Mucosa of descending colon (tissue), 3 donors: ENCODE results near the gene EEF1AKMT2. TPM values are rescaled to one million over a fixed set of nuclear protein-coding genes. Genes with fewer than 3 reads are reported as not detected.
"Not testable (repeated sequence)": the region's sequence is repeated elsewhere in the genome, so short reads cannot be mapped to it uniquely, and the experiment has no call there.

ENCODE experiments used
- ATAC-seq: fragments of 200-7000 bp; cut with Tn5 transposase; one replicate; pipeline ENCODE4 v1.9.1; 2020; ENCODE audit warnings: mild to moderate bottlenecking, moderate library complexity
- DNase-seq, 3 donors: peaks; one replicate each; pipeline ENCODE4 v3.0.0-alpha.2; 2020
- H3K36me3 ChIP-seq: fragments of 200-600 bp; one replicate; pipeline ENCODE4 v1.8.0; 2021; ENCODE audit warnings: low read depth, mild to moderate bottlenecking
- H3K4me1 ChIP-seq: fragments of 200-600 bp; one replicate; pipeline ENCODE4 v1.8.0; 2021; ENCODE audit warnings: low read depth, mild to moderate bottlenecking
- H3K4me3 ChIP-seq: fragments of 200-600 bp; one replicate; pipeline ENCODE4 v1.8.0; 2021; ENCODE audit warnings: mild to moderate bottlenecking
- H3K9me3 ChIP-seq: fragments of 200-600 bp; one replicate; pipeline ENCODE4 v1.8.0; 2021; ENCODE audit warnings: mild to moderate bottlenecking
- CTCF ChIP-seq: fragments of 200-600 bp; IDR thresholded peaks from one replicate; pipeline ENCODE4 v1.8.0; 2022; ENCODE audit warnings: antibody characterized with exemption, mild to moderate bottlenecking
- intact Hi-C, 2 donors: fragments of 100-400 bp; cut with DNase I in 1 of 2; cut with micrococcal nuclease in 1 of 2; formaldehyde crosslinking; loops; one replicate each; pipeline versions ENCODE4 v1.11.0 to v1.11.1; 2022; cut with DNase I, micrococcal nuclease
- total RNA-seq, 3 donors: library from RNA; stranded (reverse); fragmentation: NEBNext Ultra II Directional in 2 of 3; extraction: Animal tissue kit (Norgen Biotek cat#: 25700) in 2 of 3; gene quantifications; one replicate each; pipeline versions ENCODE4 v1.2.1 to v1.2.4, GENCODE V29; 2021 to 2023
- donor health status: DM: no; HTN: no; CAD: no; lungs with moderate emphysema.
- donor health status: DM: no; HTN: no; CAD: no.
- donor health status: DM: no; HTN: yes; CAD: no.

EEF1AKMT2 gene
- total RNA-seq, 3 donors from 2014 or later = 14.4 to 19.3 (median 18.0) TPM

DNA sequence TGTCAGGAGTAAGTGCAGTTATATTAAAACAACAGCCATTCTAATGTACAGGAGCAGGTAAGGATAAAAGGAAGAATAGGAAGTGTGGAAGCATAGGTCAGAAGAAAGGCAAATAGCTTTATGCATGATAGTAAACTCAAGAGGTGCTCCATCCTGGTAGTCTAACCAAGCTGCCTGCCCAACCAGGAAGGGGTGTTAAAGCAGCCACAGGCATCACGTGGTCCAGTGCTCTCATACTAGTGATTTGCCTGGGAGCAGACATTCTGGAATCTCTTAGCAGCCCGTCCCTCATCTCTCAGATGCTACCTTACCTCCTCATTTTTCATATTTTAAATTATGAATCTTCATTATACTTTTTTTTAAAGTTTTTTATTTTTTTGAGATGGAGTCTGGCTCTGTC, 28.4 kb upstream of the EEF1AKMT2 start:
- no peak for TF ChIP-seq CTCF
- intact Hi-C loops = no loop called here
- no peaks in the 10 kb centered on the region for H3K36me3 ChIP-seq
- H3K4me3 ChIP-seq = no peak overlapping the region
- no peaks in the 10 kb centered on the region for H3K4me1 ChIP-seq
- DNase-seq (no peak), ATAC-seq (no peak)
- no peaks in the 10 kb centered on the region for H3K9me3 ChIP-seq

GRCh38 chr10:124802313-124802675, 10.6 kb upstream of the EEF1AKMT2 start:
- no peaks in the 10 kb centered on the region for H3K9me3 ChIP-seq
- DNase-seq (peak in 1 of 3 donors; percentile 17), ATAC-seq (peak; percentile 39)
- no peaks in the 10 kb centered on the region for H3K36me3 ChIP-seq
- H3K4me1 ChIP-seq = peaks cover 7% of the 10 kb centered on the region
- intact Hi-C loops = no loop called here
- H3K4me3 ChIP-seq = peak overlapping the region; percentile 97
- no peak for TF ChIP-seq CTCF

- H3K9me3 ChIP-seq = no peaks in the 10 kb centered on the region
- ATAC-seq = no peak
- DNase-seq = no peak
- no peak for TF ChIP-seq CTCF
- H3K36me3 ChIP-seq = no peaks in the 10 kb centered on the region
- peaks cover 7% of the 10 kb centered on the region for H3K4me1 ChIP-seq
- H3K4me3 ChIP-seq = no peak overlapping the region
- intact Hi-C loops = no loop called here
These were observed 7.5 kb upstream of the EEF1AKMT2 start for GRCh38 chr10:124799211-124799610.

DNA sequence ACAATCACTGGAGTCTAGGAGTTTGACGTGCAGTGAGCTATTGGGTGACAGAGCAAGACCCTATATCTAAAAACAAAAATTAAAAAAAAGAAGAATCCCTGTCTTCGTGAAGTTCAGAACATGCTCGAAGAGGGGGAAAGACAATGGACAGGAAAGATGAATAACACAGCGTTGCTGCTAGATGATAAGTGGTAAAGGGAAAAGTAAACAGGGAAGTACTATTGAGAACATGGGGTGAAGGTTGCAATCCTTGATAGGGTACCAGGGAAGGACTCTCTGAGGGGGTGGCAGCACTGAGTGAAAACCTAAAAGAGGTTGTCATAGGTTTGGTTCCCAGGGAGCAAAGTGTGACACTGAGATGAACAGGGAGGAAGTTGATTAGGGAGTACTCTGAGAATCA, 7.1 kb upstream of the EEF1AKMT2 start:
- peaks cover 7% of the 10 kb centered on the region for H3K4me1 ChIP-seq
- TF ChIP-seq CTCF = no peak
- no peaks in the 10 kb centered on the region for H3K9me3 ChIP-seq
- intact Hi-C loops = no loop called here
- H3K36me3 ChIP-seq = no peaks in the 10 kb centered on the region
- H3K4me3 ChIP-seq = no peak overlapping the region
- ATAC-seq (no peak), DNase-seq (no peak)

DNA sequence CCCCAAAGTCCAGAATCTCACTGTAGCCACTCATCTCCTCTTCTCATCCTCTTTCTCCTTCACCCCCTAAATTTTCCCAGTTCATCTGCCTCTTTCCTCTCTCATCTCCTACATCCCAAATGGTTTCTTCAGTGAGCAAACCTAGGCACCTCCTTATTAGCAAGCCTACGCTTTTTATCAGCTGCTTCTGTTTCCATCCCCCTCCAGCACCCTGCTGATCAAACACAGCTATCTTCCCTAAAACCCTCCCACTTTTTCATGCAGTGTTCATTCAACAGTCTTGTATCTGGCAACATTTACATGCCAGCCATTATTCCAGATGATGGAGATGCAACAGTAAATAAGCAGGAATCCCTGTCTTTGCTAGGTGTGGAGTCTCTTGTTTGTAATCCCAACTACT, 6.7 kb upstream of the EEF1AKMT2 start:
- ATAC-seq (no peak), DNase-seq (no peak)
- no peaks in the 10 kb centered on the region for H3K36me3 ChIP-seq
- peaks cover 7% of the 10 kb centered on the region for H3K4me1 ChIP-seq
- H3K9me3 ChIP-seq = no peaks in the 10 kb centered on the region
- no peak for TF ChIP-seq CTCF
- no peak overlapping the region for H3K4me3 ChIP-seq
- intact Hi-C loops = no loop called here

GRCh38 chr10:124792998-124793352, 1.3 kb upstream of the EEF1AKMT2 start:
- DNase-seq = peak in 1 of 3 donors; percentile 8

GRCh38 chr10:124782900-124783299, 8.8 kb downstream of the EEF1AKMT2 start:
- DNase-seq, H3K9me3 ChIP-seq, H3K4me3 ChIP-seq, H3K4me1 ChIP-seq, ATAC-seq, H3K36me3 ChIP-seq, intact Hi-C loops: not testable (repeated sequence)

More at GRCh38 chr10:124792998-124793352, 1.3 kb upstream of the EEF1AKMT2 start:
- Histone ChIP-seq H3K36me3 (no peaks in the 10 kb centered on the region), H3K4me3 (no peak overlapping the region), H3K9me3 (no peaks in the 10 kb centered on the region), H3K4me1 (peaks cover 6% of the 10 kb centered on the region)
- no peak for ATAC-seq
- no peak for TF ChIP-seq CTCF
- intact Hi-C loops = no loop called here
